Embryonic facial prominence (tissue), 1 donor: ENCODE data around the gene NCBP2.

Experiments used
- DNase-seq: peaks from one replicate; pipeline ENCODE4 v3.0.0-alpha.2; 2016; ENCODE audit errors: extremely low spot score

The NCBP2 gene

DNA sequence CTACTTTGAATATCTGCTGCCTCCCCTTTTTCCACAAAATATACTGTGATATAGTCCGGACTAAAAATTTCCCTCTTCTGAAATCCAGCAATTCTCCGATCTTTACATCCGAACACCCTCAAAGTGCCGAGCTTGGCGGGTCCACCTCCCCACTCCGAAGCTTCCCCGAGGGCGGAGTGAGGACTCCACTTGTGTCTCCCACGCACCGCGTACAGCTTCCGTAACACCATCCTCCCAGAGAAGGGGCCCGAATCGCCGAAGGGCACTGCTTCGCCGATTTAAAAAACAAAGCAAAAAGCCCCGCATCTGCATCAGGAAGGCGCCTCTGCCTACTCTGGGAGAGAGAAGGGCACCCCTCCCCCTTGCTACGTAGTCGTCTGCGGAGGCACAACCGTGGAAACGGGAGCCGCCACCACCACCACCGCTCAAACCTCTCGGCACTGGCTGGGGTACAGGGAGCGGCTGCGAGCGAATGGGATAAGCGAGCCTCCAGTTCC lies 551 bp downstream of the NCBP2 start:
- DNase-seq: no peak

DNA sequence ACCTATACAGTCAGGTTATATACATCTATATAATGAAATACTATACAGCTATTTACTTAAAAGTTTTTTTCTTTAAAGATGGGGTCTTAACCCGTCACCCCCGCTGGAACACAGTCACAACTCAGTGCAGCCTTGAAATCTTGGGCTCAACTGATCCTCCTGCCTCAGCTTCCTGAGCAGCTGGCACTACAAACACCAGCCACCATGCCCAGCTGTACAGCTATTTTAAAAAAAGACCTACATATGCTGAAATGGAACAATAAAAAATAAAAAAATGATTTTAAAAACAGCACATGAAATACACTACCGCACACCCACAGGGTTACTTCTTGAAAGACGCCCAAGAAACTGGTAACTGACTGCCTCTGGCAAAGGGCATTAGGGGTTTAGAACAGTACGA lies 3.8 kb downstream of the NCBP2 start:
- DNase-seq: no peak

DNA sequence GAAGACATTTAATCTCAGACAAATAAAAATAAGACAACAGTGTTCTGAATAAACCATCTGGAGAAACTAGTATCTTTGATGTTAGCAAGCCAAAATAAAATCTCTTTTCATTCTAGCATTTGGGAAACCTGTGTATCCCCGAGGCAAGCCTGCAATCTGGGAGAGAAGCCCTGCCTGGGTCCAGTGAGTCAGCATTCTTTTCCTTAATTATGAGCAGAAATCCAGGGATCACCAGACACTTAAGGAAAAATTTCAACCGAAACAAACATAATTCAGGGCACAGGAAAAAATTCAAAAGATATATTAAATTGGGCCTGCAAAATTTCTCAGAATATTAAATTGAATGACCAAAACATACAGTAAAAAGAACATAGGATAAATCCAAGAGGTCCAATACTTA lies 4.2 kb downstream of the NCBP2 start:
- DNase-seq: no peak

DNA sequence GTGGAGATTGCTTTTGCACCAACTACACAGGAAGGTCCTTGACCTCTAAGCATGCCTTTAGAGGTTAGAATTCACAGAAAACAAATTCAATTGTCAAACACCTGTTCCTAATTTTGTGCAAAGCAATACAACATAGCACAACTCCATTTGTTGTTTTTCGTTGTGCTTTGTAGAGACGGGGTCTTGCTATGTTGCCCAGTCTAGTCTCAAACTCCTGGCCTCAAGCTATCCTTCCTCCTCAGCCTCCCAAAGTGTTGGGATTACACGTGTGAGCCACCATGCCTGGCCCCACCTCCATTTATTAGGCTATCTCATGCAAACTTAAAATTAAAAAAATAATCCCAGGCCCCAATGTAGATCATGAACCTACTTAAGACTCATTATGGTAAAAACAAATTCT lies 6.0 kb downstream of the NCBP2 start:
- DNase-seq: no peak

DNA sequence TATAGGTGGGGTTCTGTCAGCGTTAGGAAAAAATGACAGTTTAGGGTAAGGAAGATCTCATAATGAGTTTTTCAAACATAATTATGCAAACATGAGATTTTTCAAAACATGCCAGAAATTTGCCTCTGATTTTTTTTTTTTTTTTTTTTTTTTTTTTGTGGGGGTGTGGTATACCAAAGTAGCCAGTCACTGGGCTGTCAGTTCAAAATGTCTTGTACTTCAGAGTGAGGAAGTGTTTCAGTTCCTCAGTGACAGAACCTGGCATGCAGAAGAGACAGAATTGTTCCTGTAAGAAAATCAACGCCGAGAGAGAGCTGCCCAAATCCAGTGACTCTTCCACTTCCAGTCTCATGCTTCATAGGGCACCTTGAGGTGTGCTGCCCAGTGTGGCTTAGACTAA lies 9.7 kb downstream of the NCBP2 start:
- no peak for DNase-seq

DNA sequence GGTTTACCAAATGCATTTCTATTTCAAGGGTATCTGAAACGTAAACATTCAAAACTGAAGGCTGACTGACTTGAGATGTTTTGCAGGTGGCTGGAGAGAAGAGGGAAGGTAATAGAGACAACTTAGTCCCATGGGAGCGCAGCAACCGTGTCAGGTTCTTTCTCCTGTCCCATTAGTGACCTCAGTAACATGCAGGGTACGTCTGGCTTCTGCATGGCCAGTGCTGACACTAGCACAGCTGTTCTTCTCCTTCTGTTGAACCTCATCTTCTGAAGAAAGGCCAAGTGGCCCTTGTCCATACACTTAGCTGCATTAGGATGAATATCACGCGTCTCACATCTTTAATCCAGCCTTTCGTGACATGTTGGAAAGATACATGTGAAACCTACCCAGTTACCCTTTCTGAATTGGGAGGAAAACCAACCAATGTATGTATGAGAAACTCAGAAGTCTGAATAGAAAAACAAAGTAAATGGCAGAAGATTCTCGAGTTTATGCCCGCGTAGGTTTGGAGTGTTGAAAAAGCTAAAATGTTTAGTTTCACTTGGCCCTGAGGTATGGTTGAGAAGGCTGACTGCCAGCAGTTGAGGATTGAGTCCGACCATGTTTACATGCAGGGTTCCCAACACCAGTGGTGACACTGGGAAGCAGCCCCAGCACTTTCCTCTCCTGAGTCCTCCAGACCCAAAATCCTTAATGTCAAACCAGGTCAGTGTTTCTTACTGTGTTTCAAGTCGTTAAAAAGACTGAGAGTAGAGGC lies 10.3 kb downstream of the NCBP2 start:
- no peak for DNase-seq

DNA sequence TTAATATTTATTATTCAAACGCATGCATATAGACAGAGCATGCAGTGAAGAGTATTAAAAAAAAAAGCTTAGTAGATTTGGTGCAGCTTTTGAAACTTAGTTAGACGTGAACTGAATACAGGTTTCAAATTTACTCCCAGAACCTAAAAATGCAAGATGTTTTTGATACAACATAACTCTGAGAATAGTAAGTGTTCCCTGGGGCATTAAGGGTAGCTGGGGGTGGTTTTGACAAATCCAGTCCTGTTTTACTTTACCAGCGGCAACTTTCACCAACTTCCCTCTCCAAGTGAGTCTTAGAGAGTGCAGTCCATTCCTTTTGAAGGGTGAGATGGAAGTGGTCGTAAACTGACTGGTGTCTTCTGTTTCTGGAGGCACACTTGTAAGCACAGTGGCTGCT lies 11.2 kb downstream of the NCBP2 start:
- DNase-seq: no peak

DNA sequence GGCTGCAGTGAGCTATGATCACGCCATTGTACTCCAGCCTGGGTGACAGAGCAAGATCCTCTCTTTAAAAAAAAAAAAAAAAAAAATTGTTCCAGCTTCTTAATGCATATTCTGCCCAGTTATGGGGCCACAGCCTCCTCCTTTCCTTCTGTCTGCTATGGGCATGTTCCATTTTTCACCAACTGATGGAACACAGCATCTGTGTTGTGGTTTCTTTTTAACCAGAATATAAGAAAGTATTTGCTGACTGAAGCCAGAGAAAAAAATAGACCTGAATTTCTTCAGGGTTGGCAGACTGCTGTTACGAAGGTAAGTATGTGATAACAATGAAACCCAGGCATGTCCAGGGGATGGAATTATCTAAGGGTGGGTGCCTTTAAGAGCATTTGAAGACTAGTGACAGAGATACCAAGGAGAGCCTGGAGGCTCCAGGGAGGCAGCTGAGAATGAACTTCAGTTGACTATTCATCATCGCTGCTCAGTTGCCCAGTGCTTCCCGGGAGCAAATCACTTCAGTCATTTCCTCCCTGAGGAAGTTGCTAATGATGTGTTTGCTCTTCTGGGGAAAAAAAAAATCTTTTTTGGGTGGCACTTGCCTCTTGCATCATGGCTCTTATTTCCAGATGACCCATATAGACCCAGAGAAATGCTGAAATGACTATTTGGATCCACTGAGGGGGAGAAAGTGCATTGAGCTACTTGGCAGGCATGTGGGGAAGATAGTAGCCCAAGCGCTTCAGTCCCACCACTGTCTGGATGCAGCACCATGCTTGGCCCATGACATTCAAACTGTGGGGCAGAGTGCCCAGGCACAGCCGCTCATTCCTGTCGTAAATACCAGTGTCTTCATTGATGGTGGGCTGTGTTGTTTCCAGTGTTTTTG lies 14.5 kb downstream of the NCBP2 start:
- DNase-seq: no peak

DNA sequence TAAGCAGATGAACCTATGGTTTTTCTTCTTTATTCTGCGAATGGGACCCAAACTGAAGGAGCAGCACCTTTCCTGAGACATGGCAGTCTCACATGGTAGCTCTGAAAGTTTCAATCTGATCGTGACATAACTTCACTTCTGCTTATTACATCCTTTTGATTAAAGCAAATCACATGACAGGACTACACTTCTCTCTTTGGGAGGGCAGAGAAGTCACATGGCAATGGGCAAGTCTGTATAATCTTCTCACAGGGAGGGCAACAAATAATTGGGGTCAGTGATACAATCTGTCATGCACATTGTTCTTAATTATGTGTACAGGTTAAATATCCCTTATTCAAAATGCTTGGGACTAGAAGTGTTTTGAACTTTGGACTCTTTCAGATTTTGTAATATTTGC lies 21.6 kb downstream of the NCBP2 start:
- no peak for DNase-seq

DNA sequence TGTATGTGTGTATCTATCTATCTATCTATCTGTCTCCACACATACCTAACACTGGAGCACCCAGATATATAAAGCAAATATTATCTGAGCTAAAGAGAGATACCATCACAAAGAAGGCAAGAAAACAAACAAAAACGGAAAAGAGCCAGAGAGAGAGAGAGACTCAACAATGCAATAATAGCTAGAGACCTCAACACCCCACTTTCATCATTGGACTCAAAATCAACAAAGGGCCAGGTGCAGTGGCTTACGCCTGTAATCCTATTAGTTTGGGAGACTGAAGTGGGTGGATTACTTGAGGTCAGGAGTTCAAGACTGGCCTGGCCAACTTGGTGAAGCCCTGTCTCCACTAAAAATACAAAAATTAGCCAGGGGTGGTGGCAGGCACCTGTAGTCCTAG lies 23.4 kb downstream of the NCBP2 start:
- DNase-seq: no peak

DNA sequence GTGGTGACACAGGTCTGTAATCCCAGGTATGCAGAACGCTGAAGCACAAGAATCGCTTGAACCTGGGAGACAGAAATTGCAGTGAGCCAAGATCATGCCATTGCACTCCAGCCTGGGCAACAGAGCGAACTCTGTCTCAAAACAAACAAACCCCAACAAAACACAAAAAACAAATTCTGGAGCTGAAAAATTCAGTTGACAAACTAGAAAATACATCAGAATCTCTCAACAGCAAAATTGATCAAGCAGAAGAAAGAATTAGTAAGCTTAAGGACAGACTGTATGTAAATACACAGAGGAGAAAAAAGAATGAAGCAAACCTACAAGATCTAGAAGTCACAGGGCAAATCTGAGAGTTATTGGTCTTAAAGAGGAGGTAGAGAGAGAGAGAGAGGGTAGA lies 25.3 kb downstream of the NCBP2 start:
- DNase-seq: no peak

DNA sequence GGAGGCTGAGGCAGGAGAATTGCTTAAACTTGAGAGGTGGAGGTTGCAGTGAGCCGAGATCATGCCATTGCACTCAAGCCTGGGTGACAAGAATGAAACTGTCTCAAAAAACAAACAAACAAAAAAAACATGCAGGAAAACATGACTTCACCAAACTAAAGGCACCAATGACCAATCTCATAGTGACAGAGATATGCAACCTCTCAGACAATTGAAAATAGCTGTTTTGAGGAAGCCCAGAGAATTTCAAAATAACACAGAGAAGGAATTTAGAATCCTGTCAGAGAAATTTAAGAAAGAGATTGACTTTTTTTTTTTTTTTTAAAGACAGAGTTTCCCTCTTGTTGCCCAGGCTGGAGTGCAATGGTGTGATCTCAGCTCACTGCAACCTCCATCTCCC lies 26.1 kb downstream of the NCBP2 start:
- no peak for DNase-seq

DNA sequence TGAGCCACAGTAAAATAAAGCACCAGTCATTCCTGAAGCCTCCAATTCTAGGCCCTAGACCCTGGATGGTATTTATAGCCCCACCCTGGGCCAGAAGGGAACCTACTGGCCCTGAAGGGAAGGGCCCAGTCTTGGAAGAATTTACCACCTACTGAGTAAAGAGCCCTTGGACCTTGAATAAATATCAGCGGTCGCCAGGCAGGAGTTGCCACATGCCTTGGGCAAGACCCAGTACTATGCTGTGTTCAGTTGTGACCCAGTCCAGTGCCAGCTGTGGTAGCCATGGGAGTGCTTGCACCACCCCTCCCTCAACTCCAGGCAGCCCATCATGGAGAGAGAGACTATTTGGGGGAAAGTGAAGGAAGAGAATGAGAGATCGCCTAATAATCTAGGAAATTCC lies 27.0 kb downstream of the NCBP2 start:
- DNase-seq: no peak

DNA sequence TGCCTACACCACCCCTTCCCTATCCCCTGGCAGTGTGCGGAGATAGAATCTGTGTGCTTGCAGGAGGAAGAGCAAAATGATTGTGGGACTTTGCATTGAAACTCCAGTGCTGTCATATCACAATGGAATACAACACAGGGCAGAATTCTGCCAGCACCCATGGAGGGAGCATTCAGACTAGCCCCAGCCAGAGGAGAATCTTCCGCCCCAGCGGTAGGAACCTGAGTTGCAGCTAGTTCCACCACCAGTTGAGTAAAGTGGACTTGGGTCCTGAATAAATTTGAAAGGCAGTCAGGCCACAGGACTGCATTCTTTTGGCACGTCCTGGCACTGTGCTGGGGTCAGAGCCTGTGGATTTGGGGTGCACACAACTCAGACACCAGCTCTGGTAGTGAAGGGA lies 27.5 kb downstream of the NCBP2 start:
- no peak for DNase-seq

DNA sequence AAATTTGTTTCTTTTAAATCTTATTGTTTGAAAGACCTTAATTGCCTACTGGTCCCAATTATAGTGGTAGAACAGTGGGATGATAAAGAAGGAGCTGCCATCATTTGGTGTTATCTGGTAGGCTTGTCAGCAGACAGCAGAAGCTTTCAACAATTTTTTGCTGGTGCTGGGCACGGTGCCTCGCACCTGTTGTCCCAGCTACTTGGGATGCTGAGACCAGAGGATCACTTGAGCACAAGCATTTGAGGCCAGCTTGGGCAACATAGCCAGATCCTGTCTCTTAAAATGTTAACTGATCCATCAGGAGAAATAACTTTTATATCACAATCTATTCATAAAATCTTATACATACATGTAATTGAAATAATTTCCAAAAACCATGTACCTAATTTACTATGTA lies 38.6 kb downstream of the NCBP2 start:
- DNase-seq: no peak

DNA sequence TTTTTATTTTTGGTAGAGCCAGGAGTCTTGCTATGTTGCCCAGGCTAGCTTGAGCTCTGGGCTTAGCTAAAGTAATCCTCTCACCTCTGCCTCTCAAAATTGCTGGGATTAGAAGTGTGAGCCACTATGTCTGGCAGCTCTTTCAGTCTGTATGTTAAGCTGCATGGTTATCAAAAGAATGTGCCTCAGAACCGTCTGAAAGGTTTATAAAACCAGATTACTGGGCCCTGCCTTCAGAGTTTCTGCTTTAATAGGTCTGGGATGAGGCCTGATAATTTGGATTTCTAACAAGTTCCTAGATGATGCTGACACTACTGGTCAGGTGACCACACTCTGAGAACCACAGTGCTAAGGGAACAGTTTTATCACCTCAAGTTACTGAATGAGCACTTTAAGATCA lies 40.0 kb downstream of the NCBP2 start:
- no peak for DNase-seq

DNA sequence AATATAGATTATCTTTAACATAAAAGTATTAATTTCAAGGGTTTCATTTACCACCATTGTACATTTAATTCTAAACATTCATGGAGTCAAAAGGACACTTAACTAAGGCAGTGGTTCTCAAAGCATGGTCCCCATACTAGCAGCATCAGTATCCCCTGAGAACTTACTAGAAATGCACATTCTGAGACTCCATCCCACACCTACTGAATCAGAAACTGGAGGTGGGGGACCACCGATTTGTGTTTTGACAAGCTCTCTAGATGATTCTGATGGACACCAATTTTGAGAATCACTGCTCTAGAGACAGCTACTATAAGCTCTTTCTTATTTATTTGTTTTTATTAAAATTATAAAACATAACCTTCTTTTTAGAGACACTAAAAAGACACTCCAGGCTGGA lies 40.6 kb downstream of the NCBP2 start:
- DNase-seq: no peak

DNA sequence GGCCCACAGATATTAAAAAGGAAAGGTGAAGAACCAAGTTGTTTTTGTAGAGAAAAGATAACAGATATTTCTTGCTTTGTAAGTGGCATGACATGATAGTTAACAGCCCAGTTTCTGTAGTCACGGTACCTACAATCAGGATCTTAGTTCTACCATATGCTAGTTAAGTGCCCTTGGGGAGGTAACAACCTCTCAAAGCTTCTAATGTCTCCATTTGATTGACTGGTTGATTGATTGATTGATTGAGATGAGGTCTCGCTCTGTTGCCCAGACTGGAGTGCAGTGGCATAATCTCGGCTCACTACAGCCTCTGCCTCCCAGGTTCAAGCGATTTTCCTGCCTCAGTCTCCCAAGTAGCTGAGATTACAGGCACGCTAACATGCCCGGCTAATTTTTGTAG lies 46.1 kb downstream of the NCBP2 start:
- DNase-seq: no peak

DNA sequence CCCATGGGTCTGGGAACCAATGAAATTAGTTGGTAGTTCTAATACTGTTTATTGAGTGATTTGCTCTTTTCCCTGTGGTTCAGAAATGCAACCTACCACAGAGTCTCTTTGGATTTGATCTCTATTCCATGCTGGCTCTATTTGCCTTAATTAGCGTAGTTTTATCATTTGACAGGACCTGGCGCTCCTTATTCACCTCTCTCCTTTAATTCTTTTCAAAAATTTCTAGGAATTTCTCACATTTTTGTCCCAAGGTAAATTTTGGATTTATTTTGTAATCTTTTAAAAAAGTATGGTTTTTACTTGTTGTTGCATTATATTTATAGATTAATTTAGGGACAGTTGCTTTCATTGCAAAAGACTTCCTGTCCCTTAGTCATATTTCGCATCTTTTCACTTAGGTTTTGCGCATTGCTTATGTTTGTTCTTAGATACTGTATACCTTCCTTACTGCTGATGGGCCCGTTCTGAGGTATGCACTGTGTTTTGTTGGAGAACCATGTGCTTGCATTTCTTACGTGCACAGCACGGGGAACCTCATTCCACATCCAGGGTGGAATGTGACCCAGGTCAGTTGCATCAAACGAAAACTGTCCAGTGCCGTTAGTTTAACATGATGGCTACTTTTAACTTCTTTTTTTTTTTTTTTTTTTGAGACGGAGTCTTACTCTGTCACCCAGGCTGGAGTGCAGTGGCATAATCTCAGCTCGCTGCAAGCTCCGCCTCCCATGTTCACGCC lies 47.6 kb downstream of the NCBP2 start:
- DNase-seq: no peak

DNA sequence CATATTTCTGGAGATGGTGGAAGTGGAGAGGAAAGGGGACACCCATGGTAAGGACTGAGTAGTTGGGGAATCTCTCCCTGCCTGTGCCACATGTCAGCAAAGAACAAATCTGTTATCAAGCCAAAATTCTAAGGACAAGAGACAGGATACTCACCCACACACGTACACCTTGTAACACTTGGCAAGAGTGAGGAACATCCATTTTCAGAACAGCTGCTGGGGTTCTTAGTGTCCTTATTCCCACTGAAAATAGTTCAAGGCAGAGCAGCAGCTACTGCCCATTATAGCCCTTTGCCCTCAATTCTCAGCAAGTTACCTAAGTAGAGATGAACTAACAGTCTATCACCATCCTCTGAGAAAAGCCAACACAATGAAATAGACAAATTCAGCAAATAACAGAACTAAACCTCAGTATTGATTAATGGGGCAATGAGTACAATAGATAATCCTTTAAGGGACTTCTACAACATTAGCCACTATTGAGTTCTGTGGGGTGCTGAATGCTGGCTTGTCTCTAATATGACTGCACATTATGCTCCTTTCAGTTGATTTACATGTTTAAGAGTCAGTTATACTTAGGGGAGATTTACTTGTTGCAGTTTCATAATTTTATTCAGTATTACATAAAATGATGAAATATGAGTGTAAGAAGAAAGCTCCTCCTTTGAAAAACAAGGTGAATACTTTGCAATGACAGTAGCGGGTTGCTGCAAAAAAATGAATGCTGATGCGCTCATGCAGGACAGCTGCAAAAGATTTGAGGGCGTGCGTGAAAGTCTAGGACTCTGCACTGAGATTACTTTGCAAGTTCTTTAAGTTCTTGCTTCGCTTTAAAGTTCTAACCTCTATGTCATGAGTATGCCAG lies 52.3 kb downstream of the NCBP2 start:
- no peak for DNase-seq

DNA sequence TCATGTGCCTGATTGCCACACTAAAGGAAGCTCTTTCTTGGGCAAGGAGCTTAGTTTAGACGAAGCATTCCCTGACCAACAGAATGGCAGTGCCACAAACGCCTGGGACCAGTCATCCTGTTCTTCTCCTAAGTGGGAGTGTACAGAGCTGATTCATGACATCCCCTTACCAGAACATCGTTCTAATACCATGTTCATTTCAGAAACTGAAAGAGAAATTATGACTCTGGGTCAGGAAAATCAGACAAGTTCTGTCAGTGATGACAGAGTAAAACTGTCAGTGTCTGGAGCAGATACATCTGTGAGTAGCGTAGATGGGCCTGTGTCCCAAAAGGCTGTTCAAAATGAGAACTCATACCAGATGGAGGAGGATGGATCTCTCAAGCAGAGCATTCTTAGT lies 56.2 kb downstream of the NCBP2 start:
- no peak for DNase-seq
